ENCODE results near the gene CLDN19. TPM values are rescaled to one million over a fixed set of nuclear protein-coding genes. Genes with fewer than 3 reads are reported as not detected.

CLDN19 gene
- total and polyA plus RNA-seq, 2 donors (not counting 1 experiment from before 2014, with no cell fraction given) = 0.03 TPM; not detected in 1

DNA sequence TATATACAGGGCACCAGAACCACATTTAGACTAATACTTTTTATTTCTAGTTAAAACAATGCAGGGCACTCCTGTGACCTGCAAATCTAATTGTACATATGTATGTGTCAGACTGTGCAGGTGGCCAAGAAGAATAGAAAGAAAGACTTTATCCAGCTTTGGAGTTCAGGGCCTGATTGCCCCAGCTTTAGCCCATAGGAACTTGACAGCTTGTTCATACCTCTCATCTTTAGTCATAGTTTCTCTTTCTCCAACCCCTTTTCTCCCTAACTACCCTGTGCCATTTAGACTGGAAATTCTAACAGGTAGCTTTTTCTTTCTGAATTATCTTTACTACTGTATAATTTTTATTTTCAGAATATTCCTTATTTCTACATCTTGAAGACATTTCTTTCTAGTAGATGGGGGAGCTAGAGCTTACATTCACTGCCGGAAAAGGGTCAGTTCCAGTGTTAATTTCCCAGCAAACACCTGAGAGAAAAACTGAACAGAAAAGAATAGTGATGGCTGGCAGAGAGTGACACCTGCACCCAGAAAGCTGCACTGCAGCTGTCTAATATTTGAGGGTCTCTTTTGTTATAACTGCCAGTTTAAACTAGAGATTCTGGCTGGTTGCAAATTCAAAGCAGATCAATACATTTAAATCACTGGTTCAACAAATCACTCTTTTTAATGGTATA is 49.4 kb downstream of the CLDN19 start:
- no peak overlapping the region for H3K4me3 ChIP-seq (ENCODE audit: control extremely low read depth in 1 of 5, extremely low read depth in 1 of 5, insufficient read depth in 1 of 5, low read depth in 2 of 5, low read length in 4 of 5)
- ChIA-PET CTCF (interaction anchor here (0.7 to 1.5 kb wide), 3 partner anchors 13 to 113 kb away, joined by 3 to 4 read pairs (median 3); partner anchors contain the start of gene C1orf50), POLR2A (interaction anchor here (0.5 kb wide), 1 partner anchor 32 kb away, joined by 5 read pairs; no protein-coding TSS in a partner anchor)
- no peaks in the 10 kb centered on the region for H3K9me3 Mint-ChIP-seq (ENCODE audit: insufficient read depth)
- intact Hi-C loops (cut with micrococcal nuclease) = loop anchor here (2.0 kb wide), 1 partner anchor 112 kb away; no protein-coding TSS in a partner anchor
- H3K27me3 ChIP-seq (replicated peaks in 1 of 4; ENCODE audit: control extremely low read depth in 1 of 4, control insufficient read depth in 3 of 4, insufficient read depth in 4 of 4, low read length in 3 of 4) = no peaks in the 10 kb centered on the region
- peaks cover 76% of the 10 kb centered on the region for H3K4me1 Mint-ChIP-seq
- no peak overlapping the region for H3K27ac ChIP-seq (ENCODE audit: low read length in 2 of 2)
- DNase-seq = no peak
- H3K79me2 ChIP-seq (ENCODE audit: control insufficient read depth, insufficient read depth, low read length) = peaks cover 100% of the 10 kb centered on the region
- H4K20me1 ChIP-seq (ENCODE audit: control insufficient read depth, insufficient read depth, low read length, poor library complexity, severe bottlenecking) = peaks cover 99% of the 10 kb centered on the region
- peaks cover 9 to 54% of the 10 kb centered on the region in 2 experiments for H3K36me3 ChIP-seq (replicated peaks in 1 of 2; ENCODE audit: control extremely low read depth in 1 of 2, control insufficient read depth in 1 of 2, extremely low read depth in 1 of 2, insufficient read depth in 2 of 2, low read length in 1 of 2)
- H3K4me1 ChIP-seq (ENCODE audit: control insufficient read depth in 2 of 2, insufficient read depth in 2 of 2, low read length in 2 of 2) = peaks cover 59% of the 10 kb centered on the region in 2 donors
- TF ChIP-seq EZH2 (IDR thresholded peaks at IDR 0.05; ENCODE audit: borderline replicate concordance, insufficient read depth, low read depth, low read length, poor library complexity, severe bottlenecking) = no peak
- TF ChIP-seq, protein P1, sequence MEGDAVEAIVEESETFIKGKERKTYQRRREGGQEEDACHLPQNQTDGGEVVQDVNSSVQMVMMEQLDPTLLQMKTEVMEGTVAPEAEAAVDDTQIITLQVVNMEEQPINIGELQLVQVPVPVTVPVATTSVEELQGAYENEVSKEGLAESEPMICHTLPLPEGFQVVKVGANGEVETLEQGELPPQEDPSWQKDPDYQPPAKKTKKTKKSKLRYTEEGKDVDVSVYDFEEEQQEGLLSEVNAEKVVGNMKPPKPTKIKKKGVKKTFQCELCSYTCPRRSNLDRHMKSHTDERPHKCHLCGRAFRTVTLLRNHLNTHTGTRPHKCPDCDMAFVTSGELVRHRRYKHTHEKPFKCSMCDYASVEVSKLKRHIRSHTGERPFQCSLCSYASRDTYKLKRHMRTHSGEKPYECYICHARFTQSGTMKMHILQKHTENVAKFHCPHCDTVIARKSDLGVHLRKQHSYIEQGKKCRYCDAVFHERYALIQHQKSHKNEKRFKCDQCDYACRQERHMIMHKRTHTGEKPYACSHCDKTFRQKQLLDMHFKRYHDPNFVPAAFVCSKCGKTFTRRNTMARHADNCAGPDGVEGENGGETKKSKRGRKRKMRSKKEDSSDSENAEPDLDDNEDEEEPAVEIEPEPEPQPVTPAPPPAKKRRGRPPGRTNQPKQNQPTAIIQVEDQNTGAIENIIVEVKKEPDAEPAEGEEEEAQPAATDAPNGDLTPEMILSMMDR (IDR thresholded peaks at IDR 0.05) = peak; percentile 33
- no peak overlapping the region for H3K27ac Mint-ChIP-seq
- WGBS (ENCODE audit: insufficient coverage) = no CpG with 5 or more reads among the region's 1 CpG
- H3K9ac ChIP-seq (ENCODE audit: low read length) = no peak overlapping the region
- no peak for ATAC-seq (ENCODE audit: low read depth)
- H3K4me2 ChIP-seq (replicated peaks; ENCODE audit: low read depth, low read length, poor library complexity, severe bottlenecking) = peak overlapping the region; percentile 11
- no peak overlapping the region for H2AFZ ChIP-seq (ENCODE audit: insufficient read depth, low read depth, low read length, poor library complexity, severe bottlenecking)
- H3K27me3 Mint-ChIP-seq = no peaks in the 10 kb centered on the region
- H3K9me3 ChIP-seq (ENCODE audit: control extremely low read depth in 1 of 3, control insufficient read depth in 2 of 3, insufficient read depth in 1 of 3, low read length in 2 of 3) = no peaks in the 10 kb centered on the region
- H3K4me3 Mint-ChIP-seq = peak overlapping the region; percentile 4

DNA sequence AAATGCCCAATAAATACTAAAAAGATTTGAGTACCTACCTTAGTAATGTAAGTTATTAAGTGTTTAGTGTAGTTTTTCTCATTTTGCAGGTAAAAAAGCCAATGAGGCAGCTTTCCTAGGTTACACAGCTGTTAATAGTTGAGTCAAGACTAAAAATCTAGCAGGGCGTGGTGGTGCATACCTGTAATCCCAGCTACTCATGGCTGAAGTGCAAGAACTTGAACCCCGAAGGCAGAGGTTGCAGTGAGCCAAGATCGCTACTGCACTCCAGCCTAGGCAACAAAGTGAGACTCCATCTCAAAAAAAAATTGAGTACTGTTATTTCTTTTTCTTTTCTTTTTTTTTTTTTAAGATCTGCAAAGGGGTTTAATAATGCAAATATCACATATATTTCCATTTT is 50.1 kb downstream of the CLDN19 start:
- no peaks in the 10 kb centered on the region for H3K27me3 Mint-ChIP-seq
- Histone ChIP-seq H4K20me1 (ENCODE audit: control insufficient read depth, insufficient read depth, low read length, poor library complexity, severe bottlenecking) (peaks cover 99% of the 10 kb centered on the region), H2AFZ (ENCODE audit: insufficient read depth, low read depth, low read length, poor library complexity, severe bottlenecking) (no peak overlapping the region), H3K27me3 (replicated peaks in 1 of 4; ENCODE audit: control extremely low read depth in 1 of 4, control insufficient read depth in 3 of 4, insufficient read depth in 4 of 4, low read length in 3 of 4) (no peaks in the 10 kb centered on the region), H3K27ac (ENCODE audit: low read length in 2 of 2) (no peak overlapping the region), H3K4me2 (replicated peaks; ENCODE audit: low read depth, low read length, poor library complexity, severe bottlenecking) (peak overlapping the region; percentile 31), H3K4me1 (ENCODE audit: control insufficient read depth in 2 of 2, insufficient read depth in 2 of 2, low read length in 2 of 2) (peaks cover 66% of the 10 kb centered on the region in 2 donors), H3K9me3 (ENCODE audit: control extremely low read depth in 1 of 3, control insufficient read depth in 2 of 3, insufficient read depth in 1 of 3, low read length in 2 of 3) (no peaks in the 10 kb centered on the region), H3K9ac (ENCODE audit: low read length) (no peak overlapping the region), H3K36me3 (replicated peaks in 1 of 2; ENCODE audit: control extremely low read depth in 1 of 2, control insufficient read depth in 1 of 2, extremely low read depth in 1 of 2, insufficient read depth in 2 of 2, low read length in 1 of 2) (peaks cover 13 to 53% of the 10 kb centered on the region in 2 experiments), H3K4me3 (ENCODE audit: control extremely low read depth in 1 of 5, extremely low read depth in 1 of 5, insufficient read depth in 1 of 5, low read depth in 2 of 5, low read length in 4 of 5) (no peak overlapping the region), H3K79me2 (ENCODE audit: control insufficient read depth, insufficient read depth, low read length) (peaks cover 100% of the 10 kb centered on the region)
- peaks cover 81% of the 10 kb centered on the region for H3K4me1 Mint-ChIP-seq
- no peak for ATAC-seq (ENCODE audit: low read depth)
- H3K9me3 Mint-ChIP-seq (ENCODE audit: insufficient read depth) = no peaks in the 10 kb centered on the region
- intact Hi-C loops (cut with micrococcal nuclease) = loop anchor here (2.0 kb wide), 1 partner anchor 111 kb away; no protein-coding TSS in a partner anchor
- no peak overlapping the region for H3K27ac Mint-ChIP-seq
- ChIA-PET CTCF (interaction anchor here (1.5 kb wide), 1 partner anchor 78 kb away, joined by 4 read pairs; the partner anchor contains the start of gene C1orf50), POLR2A (no interaction called here)
- 67% methylated on average over 3 of the region's 3 CpGs for WGBS (ENCODE audit: insufficient coverage)
- no peak overlapping the region for H3K4me3 Mint-ChIP-seq
- TF ChIP-seq EZH2 (IDR thresholded peaks at IDR 0.05; ENCODE audit: borderline replicate concordance, insufficient read depth, low read depth, low read length, poor library complexity, severe bottlenecking) = no peak
- TF ChIP-seq, protein P1 (IDR thresholded peaks at IDR 0.05) = no peak
- no peak for DNase-seq

All from B cell (primary cell).